Measurements from ENCODE around the gene IQCH. TPM values are rescaled to one million over a fixed set of nuclear protein-coding genes. Genes with fewer than 3 reads are reported as not detected.

The IQCH gene
- polyA plus RNA-seq, 1 of the 3 experiments (the other 2 are of a cell fraction), result 0.81 TPM

DNA sequence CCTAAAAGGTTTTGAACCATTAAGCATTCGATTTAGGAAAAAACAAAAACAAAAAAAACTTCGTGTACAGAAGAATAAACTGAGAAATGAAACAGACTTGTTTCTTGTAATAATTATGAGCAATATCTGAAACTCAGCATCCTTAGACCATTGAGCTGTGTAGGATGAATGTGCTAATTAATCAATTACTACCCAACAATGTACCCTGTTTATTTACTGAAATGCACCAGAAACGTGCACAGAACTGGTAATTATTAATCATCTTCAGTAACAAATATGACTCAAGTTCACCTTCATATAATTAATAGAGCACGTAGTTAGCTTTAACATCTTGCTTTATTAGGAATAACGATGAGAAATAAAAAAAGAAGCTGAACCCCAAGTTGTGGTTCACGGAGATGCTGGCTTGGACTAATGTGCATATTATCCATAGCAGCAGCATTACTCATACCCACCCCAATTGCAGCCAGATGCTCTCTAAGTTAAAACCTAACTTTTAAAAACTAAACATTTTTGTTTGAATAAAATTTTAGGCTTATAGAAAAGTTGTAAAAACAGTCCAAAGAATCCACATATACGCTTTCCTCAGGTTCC, 256.1 kb downstream of the IQCH start (continued):
- TF ChIP-seq, protein P1, sequence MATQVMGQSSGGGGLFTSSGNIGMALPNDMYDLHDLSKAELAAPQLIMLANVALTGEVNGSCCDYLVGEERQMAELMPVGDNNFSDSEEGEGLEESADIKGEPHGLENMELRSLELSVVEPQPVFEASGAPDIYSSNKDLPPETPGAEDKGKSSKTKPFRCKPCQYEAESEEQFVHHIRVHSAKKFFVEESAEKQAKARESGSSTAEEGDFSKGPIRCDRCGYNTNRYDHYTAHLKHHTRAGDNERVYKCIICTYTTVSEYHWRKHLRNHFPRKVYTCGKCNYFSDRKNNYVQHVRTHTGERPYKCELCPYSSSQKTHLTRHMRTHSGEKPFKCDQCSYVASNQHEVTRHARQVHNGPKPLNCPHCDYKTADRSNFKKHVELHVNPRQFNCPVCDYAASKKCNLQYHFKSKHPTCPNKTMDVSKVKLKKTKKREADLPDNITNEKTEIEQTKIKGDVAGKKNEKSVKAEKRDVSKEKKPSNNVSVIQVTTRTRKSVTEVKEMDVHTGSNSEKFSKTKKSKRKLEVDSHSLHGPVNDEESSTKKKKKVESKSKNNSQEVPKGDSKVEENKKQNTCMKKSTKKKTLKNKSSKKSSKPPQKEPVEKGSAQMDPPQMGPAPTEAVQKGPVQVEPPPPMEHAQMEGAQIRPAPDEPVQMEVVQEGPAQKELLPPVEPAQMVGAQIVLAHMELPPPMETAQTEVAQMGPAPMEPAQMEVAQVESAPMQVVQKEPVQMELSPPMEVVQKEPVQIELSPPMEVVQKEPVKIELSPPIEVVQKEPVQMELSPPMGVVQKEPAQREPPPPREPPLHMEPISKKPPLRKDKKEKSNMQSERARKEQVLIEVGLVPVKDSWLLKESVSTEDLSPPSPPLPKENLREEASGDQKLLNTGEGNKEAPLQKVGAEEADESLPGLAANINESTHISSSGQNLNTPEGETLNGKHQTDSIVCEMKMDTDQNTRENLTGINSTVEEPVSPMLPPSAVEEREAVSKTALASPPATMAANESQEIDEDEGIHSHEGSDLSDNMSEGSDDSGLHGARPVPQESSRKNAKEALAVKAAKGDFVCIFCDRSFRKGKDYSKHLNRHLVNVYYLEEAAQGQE (IDR thresholded peaks at IDR 0.05; ENCODE audit: low read depth, low read length), result no peak
- TF ChIP-seq GATA2 (CRISPR knock-in tag; IDR thresholded peaks at IDR 0.05) (no peak), RFX5 (IDR thresholded peaks at IDR 0.05; ENCODE audit: low read length) (no peak), POLR2AphosphoS5 (IDR thresholded peaks at IDR 0.05; ENCODE audit: low read depth, low read length) (no peak), JUND (IDR thresholded peaks at IDR 0.05) (peak; percentile 92), SMC3 (IDR thresholded peaks at IDR 0.05; ENCODE audit: low read depth, low read length) (no peak), FOXJ3 (CRISPR knock-in tag; IDR thresholded peaks at IDR 0.05) (no peak), SIN3A (IDR thresholded peaks at IDR 0.05; ENCODE audit: borderline replicate concordance, low read depth, low read length) (no peak), RXRA (IDR thresholded peaks at IDR 0.05; ENCODE audit: borderline replicate concordance, low read depth) (0 out of 2 replicates have a peak, but pooled peaks have one; percentile 18), NRF1 (IDR thresholded peaks at IDR 0.05; ENCODE audit: low read depth, low read length) (no peak), FOXM1 (IDR thresholded peaks at IDR 0.05; ENCODE audit: low read depth) (no peak), GABPA (IDR thresholded peaks at IDR 0.05; ENCODE audit: low read depth) (no peak)
- TF ChIP-seq, protein P2, sequence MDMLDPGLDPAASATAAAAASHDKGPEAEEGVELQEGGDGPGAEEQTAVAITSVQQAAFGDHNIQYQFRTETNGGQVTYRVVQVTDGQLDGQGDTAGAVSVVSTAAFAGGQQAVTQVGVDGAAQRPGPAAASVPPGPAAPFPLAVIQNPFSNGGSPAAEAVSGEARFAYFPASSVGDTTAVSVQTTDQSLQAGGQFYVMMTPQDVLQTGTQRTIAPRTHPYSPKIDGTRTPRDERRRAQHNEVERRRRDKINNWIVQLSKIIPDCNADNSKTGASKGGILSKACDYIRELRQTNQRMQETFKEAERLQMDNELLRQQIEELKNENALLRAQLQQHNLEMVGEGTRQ (IDR thresholded peaks at IDR 0.05; ENCODE audit: borderline replicate concordance, low read depth, low read length), result no peak

- Histone ChIP-seq H3K4me2 (no peak overlapping the region), H3F3A (replicated peaks; ENCODE audit: insufficient read depth) (peaks cover 14% of the 10 kb centered on the region), H3K27ac (ENCODE audit: low read depth in 2 of 2, low read length in 1 of 2) (peak overlapping the region in 1 of 2 experiments; percentile 69; a peak in 3 of 4 replicates), H3K9me2 (no peaks in the 10 kb centered on the region), H3K9ac (no peak overlapping the region), H3K36me3 (replicated peaks in 1 of 2; ENCODE audit: control insufficient read depth in 1 of 2, insufficient read depth in 2 of 2, low read length in 1 of 2) (peaks cover 0 to 9% of the 10 kb centered on the region in 2 experiments), H2AFZ (ENCODE audit: low read depth) (no peak overlapping the region), H3K4me1 (ENCODE audit: control insufficient read depth in 1 of 2, insufficient read depth in 2 of 2, low read depth in 1 of 2, low read length in 1 of 2) (peaks cover 0 to 12% of the 10 kb centered on the region in 2 experiments; a peak in 1 of 4 replicates), H3K4me3 (ENCODE audit: low read depth in 2 of 2, low read length in 1 of 2) (no peak overlapping the region), H3K9me3 (no peaks in the 10 kb centered on the region), H4K20me1 (ENCODE audit: insufficient read depth) (no peaks in the 10 kb centered on the region), H3K79me2 (ENCODE audit: insufficient read depth) (no peaks in the 10 kb centered on the region), H3K27me3 (ENCODE audit: insufficient read depth) (no peaks in the 10 kb centered on the region)
- DNase-seq, result no peak
- ChIA-PET POLR2A (no interaction called here), CTCF (interaction anchor here (0.8 to 2.1 kb wide), 2 partner anchors 54 to 272 kb away, joined by 3 to 8 read pairs; no protein-coding TSS in a partner anchor)
- WGBS (ENCODE audit: low lambda C conversion rate), result 96% methylated on average over 3 of the region's 3 CpGs
- no peak for TF ChIP-seq SMC3 (IDR thresholded peaks at IDR 0.05; ENCODE audit: low read depth, low read length)
- 0 out of 2 replicates have a peak, but pooled peaks have one; percentile 4 for TF ChIP-seq FOXM1 (IDR thresholded peaks at IDR 0.05; ENCODE audit: low read depth)
These were observed 257.0 kb downstream of the IQCH start for GRCh38 chr15:67511606-67512005.
